ENCODE results near the gene MPO.

Gene MPO

DNA sequence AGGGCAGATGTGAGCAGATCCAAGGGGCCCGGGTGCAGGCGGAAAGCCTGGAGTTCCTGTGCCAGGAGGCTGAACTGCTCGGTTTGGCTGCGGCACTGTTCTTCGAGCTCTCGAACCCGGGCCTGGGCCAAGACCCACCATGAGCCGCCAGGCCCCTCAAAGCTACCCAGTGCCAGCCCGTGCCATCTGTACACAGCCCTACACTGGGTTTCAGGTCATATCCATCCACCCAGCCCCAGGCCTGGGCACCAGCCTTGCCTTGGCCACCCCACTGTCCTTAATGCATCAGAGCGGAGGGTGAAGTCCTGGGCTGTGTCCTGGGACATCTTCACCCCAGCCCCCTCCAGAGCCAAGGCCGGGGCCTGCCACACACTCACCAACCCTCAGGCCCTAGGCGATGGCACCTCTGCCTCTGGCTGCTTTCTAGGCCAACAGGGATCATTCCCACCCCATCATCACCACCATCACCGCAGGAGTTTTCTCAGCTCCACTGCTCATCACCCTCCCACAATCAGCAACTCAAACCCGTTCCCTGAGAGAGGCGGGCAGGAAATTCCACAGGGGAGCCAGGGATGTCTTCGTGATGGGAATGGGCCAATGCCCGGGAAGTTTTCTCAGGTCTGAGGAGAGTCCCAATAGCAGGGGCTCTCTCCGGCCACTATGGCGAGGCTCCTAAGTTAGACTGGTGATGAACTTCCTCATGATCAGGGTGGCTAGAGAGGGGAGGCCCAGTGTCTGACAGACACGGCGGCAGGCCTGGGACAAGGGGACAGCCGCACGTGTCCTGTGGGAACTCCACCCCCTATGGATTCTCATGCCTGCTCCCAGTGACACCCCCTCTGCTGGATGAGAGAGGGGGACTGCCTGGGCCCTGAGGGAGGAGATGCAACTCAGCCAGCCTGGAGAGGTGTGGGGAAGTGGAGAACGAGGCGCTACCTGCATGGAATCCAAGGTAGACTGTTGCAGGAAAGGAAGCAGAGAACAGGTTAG is 38.7 kb upstream of the MPO start:
- in situ Hi-C loops (cut with HindIII; ENCODE audit: low sequenced_read_pairs): no loop called here

DNA sequence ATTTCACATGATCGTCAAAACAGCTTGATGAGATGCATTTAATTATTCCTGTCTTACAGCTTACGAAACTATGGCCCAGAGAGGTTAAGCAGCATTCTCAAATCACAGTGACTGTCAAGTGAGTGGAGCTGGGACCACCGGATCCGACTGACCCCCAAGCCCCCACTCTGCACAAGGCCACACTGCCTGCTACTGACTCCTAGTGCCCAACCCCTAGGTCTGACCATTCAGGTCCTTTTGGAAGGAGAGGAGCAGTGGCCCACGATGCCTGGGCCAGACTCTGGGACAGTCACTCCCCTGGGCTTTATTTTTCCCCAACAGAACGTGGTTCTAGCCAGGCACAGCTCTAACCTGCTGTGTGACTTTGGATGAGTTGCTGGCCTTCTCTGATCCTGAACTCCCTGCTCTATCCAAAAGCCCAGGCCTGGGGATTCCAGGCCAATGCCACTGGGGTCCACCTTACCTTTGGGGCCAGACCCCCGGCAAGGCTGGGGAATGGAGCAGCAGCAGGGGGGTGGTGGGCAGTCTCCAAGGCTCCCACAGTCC is 38.0 kb upstream of the MPO start:
- in situ Hi-C loops (cut with HindIII; ENCODE audit: low sequenced_read_pairs): no loop called here

DNA sequence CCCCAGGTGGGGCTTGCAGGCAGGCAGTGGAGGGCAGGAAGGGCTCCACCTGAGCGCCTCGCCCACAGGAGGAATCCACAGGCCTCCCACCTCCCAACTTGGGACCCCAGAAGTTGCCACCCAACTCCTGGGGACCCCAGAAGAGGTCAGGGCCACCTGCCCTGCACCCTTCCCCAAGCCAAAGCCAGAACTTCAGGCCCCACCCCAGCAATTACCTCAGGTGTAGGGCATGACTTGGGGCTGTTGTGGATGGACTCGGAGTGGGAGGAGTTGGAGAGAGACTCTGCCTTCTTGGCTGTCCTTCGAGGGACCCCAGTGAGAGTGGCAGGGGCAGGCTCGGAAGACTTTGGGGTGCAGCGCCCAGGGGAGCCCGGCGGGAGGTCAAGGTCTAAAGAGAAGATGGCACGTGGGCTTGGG is 37.3 kb upstream of the MPO start:
- in situ Hi-C loops (cut with HindIII; ENCODE audit: low sequenced_read_pairs): no loop called here

GRCh38 chr17:58317421-58318064 is 36.8 kb upstream of the MPO start:
- in situ Hi-C loops (cut with HindIII; ENCODE audit: low sequenced_read_pairs): no loop called here

DNA sequence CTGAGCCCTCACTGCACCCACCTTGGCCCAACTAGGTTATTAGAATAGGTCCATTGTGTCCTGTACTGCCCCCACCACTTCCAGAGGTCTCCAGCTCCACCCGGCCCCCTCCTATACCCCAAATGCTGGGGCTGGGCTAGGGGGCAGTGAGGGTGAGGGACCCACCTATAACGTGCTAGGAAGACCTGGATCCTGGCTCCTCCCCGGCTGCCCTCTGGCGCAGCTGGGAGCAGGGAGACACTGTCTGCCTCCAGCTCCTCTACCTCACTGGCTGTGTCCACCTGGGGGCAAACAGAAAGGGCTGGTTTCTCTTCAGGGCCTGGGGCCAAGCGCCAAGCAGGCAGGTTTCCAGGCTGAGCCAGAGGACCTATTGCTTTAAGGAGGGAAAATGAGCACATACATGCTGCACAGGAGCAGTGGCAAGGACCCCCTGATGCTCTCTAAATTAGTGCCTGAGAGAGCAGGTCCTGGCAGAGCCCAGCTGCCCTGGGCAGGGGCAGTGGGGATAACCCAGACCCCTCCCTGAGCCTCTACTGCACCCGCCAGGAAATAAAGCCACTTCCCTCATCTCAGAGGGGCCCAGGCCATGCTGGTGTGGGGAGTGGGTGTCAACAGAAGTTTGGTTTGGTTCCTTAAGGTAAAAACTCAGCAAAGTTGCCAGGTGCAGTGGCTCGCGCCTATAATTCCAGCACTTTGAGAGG is 35.7 kb upstream of the MPO start:
- in situ Hi-C loops (cut with HindIII; ENCODE audit: low sequenced_read_pairs): no loop called here

DNA sequence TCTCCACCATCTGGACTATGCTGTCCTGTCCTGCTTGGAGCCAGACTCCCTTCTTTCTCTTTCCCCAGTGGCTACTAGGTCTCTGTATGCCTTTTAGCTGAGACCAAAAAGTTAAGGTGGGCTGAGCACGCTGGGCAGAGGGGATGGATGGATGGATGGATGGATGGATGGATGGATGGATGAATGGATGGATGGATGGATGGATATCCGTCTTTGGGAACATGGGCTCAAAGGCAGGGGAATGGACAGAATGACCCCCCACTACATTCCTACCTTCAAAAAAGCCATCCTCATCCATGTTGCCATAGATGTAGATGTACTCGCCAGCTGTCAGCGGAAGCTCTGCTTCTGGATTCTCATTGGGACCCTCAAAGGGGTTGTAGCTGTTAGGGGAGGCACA is 35.0 kb upstream of the MPO start:
- in situ Hi-C loops (cut with HindIII; ENCODE audit: low sequenced_read_pairs): no loop called here

DNA sequence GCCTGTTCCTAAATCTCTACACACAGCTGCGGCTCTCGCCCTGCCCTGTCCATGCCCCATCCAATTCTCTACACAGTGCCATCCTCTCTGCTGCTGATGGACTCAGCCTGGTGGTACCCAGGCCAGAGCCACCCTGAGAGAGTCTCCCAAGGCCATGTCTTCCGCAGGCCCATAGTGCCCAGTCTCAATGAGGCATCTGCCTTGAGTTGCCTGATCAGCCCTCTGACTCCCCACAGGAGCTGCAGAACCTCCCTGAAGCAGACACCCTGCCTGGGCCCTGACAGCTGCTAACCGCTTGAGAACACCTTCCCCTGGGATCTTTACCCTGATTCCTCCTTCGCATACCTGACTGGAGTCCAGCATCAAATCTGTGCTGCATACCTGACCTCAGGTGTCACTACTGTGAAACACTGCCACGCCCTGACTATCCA is 34.6 kb upstream of the MPO start:
- in situ Hi-C loops (cut with HindIII; ENCODE audit: low sequenced_read_pairs): no loop called here

DNA sequence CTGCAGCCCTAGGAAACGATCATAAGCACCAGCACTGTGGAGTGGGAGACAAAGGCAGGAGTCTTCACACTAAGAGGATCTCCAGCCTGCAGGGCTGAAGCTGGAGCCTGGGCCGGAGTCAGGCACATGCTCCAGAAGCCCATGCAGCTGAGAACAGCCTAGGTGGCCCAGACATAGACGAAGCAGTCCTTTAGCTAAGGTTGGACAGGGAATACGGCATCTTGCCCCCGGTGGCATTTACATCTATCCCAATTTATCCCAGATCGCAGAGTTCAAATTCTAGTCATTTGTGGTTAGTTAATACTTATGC is 33.9 kb upstream of the MPO start:
- in situ Hi-C loops (cut with HindIII; ENCODE audit: low sequenced_read_pairs): no loop called here

DNA sequence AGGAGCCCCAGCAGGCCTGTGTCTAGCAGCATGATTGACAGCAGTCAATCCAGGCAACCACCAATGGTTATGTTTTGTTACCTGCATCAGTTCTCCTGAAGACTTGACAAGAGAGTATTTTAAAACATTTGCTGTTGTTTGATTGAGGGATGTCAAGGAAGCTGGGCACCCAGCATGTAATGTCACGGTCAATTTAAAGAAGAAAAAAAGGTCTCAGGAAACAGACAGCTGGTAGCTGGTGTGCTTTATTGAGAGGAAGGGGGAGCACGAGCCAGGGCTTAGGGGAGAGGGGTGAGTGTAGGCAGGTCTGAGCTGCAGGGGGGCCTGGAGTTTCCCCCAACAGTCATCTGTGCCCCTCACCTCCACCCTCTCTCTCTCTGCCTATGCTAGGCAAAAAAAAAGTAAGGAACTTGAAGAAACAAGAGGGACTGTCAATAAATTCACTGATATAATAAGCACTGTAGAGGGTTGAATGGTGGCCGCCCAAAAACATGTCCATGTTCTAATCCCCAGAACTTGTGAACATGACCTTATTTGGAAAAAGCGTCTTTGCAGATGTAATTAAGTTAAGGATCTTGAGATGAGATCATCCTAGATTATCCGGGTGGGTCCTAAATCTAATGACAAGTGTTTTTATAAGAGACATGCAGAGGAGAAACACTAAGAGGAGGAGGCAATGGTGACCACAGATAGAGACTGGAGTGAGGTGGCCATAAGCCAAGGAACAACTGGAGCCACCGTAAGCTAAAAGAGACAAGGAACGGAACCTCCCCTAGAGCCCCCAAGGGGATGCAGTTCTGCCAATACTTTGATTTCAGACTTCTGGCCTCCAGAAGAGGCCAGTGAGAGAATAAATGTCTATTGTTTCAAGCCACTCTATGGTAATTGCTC is 33.3 kb upstream of the MPO start:
- in situ Hi-C loops (cut with HindIII; ENCODE audit: low sequenced_read_pairs): no loop called here

DNA sequence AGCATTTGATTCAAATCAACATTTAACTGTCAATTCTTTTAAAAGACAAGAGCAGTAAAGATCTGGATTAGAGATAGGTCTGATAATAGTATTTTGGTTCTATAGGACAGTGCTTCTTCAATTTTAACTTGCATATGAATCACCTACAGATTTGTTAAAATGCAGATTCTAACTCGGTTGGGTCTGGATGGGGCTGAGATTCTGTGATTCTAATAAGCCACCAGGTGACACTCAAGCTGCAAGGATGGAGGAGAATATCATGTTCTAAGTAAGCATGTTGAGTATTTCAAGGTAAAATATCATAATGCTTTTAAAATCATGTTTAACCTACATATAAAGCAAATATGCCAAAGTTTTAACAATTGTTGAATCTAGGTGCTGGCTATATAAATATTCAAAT is 32.1 kb upstream of the MPO start:
- in situ Hi-C loops (cut with HindIII; ENCODE audit: low sequenced_read_pairs): no loop called here

DNA sequence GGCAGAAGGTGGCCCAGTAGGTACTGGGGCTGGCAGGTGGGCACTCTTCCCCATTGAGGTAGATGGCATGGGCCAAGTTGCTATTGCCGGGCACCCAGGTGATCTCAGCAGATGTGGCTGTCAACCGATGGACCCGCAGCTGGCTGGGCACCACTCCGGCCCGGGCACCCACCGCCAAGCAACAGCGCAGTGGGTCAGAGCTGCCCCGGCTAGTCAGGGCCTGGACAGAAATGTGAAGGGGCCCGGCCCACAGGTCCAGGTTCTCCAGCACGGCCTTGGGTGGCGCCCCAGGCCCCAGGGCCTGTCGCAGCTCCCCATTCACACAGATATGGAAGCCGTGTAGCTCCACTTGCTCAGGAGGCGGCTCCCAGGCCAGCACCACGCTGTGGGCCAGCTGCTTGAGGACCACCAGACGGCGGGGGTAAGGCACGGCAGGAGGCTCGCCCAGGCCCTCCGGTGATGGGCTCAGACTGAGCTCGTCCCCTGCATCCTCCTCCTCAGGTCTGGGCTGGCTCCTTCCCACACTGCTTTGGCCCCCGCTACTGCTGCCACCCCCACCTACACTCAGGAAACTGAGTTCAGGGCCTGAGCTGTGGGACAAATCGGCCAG is 31.4 kb upstream of the MPO start:
- in situ Hi-C loops (cut with HindIII; ENCODE audit: low sequenced_read_pairs): no loop called here

DNA sequence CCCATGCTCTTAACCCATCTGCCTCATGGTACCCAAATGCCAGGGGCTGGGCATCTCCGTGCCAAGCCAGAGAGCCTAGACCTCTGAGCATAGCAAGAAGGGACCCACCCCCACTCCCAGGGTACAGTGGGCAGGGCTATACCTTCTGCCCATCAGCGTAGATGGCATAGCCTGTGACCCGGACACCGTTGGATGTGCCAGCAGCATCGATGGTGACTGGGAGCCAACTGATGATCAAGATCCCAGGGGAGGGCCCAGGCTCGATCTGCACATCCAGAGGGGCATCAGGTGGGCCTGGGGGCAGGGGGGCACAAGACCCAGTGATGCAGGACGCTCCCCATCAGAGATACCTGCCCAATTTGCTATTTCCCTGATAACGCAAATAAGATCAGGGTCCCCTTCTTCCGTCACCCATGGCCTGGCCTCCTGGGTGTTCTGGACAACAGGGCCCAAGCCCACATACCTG is 30.7 kb upstream of the MPO start:
- in situ Hi-C loops (cut with HindIII; ENCODE audit: low sequenced_read_pairs): no loop called here

DNA sequence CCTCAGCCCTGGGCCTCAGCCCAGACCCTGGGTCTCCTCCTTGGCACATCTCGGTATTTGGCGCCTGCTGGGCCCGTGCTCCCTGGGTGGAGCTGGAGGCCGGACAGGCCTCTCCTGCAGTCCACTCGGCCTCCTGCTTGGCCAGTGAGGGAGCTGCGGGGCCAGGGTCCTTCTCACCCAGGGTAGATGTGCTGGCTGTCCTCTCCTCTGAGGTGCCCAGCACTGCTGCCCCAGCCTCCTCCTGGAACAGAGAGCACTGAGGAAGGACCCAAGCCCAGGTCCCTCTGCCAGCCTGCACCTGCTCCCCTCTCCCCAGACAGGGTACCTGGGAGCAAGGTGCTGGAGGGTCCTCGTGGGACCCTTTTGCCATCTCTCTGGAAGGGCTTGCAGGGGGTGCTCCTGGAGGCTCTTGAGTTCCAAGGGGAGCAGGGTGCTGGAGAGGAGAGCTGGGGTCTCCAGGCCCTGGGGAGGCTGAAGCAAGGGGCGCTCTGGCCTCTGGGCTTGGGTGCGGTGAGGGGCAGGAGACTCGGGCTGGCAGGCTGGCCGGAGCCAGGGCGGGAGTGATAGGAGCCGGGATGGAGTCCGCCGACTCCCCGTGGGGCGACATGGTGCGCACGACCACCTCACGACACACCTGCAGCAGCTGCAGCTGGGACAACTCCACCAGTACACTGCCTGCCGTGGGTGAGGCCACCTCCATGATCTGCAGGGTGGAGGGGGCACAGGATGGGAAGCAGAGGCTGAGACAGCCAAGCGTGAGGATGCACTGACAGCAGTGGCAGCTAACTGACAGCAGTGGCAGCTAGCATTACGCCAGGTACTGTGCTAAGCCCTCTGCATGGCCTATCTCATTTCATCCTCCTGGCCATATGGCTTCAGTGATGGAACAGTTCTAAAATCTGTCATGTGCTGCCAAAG is 30.0 kb upstream of the MPO start:
- in situ Hi-C loops (cut with HindIII; ENCODE audit: low sequenced_read_pairs): no loop called here

GRCh38 chr17:58309918-58310259 is 29.2 kb upstream of the MPO start:
- in situ Hi-C loops (cut with HindIII; ENCODE audit: low sequenced_read_pairs): no loop called here

- in situ Hi-C loops (cut with HindIII; ENCODE audit: low sequenced_read_pairs): no loop called here
Observed at GRCh38 chr17:58308985-58309917, 28.5 kb upstream of the MPO start.

GRCh38 chr17:58308173-58308984 is 27.6 kb upstream of the MPO start:
- in situ Hi-C loops (cut with HindIII; ENCODE audit: low sequenced_read_pairs): no loop called here

Data from DLD1 (cell line).